Hematopoietic multipotent progenitor cell treated with erythropoietin and hydrocortisone succinate and interleukin-3 and kit ligand, for 17 days (in vitro differentiated cells): ENCODE results near the gene KANK2.
A peak's percentile ranks its signal among the peaks of the same experiment; 100 is the strongest.

Experiments
- DNase-seq: peaks from one replicate; pipeline ENCODE4 v3.0.0-alpha.2; 2015; ENCODE audit warnings: low spot score

Gene KANK2

DNA sequence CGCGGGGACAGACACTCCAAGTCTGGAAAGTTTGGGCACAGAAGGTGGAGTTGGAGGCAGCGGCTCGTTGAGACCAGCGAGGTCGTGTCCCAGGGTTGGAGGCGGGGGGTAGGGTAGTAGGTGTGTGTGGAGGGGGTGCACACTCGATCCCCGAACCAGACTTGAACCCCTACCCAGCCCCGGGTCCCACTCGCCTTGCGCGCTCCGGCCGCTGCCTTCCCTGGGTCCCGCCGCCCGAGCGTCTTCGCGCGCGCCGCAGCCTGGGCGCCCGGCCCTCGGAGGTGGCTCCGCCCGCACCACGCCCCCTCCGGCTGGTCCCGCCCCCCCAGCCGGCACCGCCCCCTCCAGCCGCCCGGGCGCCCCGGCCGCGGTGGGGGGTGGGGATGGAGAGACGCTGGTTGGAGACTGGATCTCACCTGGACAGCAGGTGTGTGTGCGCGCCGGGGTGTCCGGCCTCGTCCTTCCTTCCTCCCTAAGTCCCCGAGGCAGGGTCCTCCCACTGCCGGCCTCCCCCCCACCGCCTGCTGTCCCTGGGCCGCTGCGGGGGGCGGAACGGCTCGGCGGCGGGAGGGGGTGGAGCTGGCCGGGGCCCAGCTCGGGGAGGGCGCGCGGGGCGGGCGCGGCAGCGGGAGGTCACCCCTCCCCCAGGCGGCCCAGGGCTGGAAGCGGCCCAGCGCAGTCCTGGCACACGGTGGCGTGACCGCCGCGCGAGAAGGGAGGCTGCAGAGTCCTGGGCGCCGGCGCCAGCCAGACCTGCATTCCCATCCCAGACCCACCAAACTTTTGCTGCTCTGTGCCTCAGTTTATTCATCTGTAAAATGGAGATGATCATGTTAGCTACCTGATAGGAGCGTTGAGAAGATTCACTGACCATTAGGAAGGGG, at the start of gene KANK2:
Gene KANK2, minus strand, starts transcription at position 255 of the 884 bp plus-strand sequence. CDS start 3,034 bp downstream, outside the sequence.
- DNase-seq, result peak; percentile 90

DNA sequence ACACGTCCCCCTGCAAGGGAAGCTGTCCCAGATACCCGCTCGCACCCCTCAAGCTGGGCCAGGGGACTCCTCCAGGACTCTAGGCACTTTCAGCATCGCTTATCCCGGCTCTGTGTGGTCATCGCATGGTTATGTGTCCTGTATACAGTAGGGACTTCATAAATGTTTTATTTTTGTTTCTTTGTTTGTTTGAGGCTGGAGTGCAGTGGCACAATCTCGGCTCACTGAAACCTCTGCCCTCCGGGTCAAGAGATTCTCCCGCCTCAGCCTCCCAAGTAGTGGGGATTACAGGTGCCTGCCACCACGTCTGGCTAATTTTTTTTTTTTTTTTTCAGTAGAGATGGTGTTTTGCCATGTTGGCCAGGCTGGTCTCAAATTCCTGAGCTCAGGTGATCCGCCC, 49.6 kb upstream of the KANK2 start:
- DNase-seq, result no peak

DNA sequence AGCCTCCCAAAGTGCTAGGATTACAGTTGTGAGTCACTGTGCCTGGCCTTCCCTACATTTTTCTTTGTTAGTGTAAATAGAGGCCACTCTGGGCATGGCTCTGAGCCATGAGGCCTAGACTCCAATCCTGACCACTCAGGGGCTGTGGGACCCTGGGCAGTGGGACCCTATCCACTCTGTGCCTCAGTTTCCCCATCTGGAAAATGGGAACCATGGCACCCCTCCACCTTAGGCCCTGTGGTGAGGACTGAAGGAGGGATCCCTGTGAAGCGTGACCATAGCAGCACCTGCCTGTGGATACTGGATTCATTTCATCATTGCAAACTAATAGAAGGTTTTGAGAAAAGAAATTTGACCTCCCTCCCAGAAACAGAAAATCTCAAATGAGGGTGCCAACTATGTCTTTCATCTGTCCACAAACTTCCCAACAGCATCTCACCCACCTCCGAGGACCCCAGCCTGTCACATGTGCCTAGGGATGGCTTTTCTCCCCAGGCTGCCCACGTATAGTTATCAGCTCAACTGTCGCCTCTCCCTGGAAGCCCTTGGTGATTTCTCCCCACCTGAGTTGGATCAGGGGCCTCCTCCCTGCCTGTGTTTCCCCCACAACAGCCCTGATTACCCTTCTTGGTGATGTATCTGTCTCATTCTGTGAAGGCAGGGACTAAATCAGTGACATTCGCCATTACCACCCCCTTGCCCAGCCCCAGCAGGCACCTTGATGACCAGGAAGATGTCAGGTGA, 47.7 kb upstream of the KANK2 start:
- DNase-seq, result no peak

DNA sequence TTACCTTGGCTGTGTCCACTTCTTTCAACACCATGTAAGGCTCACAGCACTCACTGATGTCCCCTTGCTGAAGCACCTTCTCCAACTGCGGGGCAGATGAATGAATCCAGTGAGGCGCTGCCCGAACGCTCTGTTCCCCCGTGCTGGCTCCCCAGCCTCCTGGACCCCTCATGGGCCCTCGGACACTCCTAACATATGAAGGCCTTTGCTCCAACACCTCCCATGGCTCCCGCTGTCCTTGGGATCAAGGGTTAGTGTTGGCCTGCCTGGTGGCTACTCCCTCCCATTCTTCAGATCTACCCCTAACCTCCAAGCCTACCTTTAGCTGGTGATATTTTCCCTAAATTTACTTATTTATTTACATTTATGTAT, 46.4 kb upstream of the KANK2 start:
- DNase-seq, result no peak

DNA sequence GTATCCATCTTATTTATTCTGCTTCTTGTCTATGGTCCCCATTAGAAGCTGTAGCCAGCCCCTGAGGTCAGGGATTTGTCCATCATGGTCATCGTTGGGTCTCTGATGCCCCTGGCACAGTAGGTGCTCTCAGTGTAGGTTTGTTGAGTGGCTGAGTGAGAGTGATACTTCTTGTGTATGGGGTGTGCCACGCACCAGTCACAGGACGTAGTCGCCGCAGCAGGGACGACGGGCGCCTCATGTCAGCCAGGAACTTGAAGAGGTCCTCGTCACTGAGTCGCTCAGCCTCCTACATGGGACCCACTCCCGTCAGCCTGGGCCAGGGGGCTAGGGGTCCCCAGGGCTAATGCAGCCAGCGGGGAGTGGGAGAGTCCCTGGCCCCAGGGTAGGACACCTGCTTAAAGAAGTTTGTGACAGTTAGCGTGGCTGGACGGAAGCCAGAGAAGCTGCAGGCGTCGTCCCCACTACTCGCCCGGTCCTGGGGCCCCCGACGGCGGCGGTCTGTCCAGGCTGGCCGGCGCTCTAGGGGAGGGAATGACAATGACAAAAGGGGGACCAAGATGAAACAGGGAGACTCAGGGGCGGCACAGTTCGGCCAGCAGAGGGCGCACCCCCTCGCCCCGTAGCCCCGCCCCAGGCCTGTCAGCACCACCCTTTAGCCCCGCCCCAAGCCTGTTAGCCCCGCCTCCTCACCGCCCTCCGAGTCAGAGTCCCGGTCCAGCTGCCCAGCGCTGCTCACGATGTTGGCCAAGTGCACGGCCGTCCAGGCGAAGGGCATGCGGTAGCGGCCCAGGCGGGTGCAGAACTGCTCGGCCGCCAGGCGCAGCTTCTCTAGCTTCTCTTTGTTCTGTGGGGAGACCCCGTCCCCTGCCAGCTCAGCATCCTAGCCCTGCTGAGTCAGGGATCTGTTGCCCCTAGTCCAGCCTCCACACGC, 45.8 kb upstream of the KANK2 start:
- DNase-seq, result peak; percentile 86

DNA sequence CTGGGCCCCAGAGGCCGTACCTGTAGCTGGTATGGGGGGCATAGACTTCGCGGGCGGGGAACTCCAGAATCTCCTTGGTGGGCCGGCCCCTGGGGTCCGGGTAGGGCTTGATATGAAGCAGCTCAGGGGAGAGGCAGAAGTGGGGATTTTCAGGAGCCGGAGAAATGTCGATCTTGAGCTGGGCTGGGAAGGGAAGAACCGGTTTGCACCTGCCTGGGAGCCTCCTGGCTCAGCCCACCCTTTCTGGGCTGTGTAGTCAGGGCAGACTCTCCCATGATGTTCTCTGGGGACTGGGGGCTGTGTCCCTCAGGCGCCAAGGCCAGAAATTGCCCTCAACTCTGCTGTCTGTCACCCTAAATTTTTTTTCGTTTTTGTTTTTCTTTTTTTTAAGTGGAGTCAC, 44.7 kb upstream of the KANK2 start:
- no peak for DNase-seq

DNA sequence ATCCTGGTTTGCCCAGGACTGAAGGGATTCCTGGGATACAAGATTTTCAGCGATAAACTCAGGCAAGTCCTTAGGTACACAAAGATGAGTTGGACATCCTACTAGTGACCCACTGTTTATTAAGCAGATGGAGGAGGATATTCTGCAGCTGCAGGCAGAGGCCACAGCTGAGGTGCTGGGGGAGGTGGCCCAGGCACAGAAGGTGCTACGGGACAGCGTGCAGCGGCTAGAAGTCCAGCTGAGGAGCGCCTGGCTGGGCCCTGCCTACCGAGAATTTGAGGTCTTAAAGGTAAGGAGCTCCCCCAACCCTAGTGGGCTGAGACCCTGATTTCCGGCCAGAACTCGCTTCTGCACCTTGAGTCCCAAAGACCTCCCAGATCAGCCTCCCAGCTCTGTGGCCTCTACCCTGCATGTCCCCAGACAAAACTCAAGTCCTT, 42.7 kb upstream of the KANK2 start:
- DNase-seq, result no peak

DNA sequence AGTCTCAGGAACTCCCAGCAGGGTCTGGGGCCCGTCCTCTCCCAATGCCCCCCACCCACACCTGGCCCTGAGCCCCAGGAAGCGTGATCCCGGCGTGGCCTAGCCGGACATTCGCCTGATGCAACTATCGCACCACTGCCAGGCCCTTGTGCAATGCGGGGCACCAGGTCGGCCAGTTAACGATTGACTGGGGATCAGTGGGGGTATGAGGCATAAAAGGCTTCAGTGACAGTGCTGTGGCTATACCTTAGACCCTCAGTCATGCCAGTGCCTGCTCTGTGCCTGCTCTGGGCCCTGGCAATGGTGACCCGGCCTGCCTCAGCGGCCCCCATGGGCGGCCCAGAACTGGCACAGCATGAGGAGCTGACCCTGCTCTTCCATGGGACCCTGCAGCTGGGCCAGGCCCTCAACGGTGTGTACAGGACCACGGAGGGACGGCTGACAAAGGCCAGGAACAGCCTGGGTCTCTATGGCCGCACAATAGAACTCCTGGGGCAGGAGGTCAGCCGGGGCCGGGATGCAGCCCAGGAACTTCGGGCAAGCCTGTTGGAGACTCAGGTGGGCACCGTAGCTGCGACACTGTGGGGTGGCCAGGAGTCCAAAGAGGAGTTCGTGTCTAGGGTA, 42.1 kb upstream of the KANK2 start, which contains the start of gene ANGPTL8:
Gene ANGPTL8, plus strand, starts transcription at position 243 of the 624 bp plus-strand sequence. Its CDS starts 19 bp downstream, at position 262.
- no peak for DNase-seq

DNA sequence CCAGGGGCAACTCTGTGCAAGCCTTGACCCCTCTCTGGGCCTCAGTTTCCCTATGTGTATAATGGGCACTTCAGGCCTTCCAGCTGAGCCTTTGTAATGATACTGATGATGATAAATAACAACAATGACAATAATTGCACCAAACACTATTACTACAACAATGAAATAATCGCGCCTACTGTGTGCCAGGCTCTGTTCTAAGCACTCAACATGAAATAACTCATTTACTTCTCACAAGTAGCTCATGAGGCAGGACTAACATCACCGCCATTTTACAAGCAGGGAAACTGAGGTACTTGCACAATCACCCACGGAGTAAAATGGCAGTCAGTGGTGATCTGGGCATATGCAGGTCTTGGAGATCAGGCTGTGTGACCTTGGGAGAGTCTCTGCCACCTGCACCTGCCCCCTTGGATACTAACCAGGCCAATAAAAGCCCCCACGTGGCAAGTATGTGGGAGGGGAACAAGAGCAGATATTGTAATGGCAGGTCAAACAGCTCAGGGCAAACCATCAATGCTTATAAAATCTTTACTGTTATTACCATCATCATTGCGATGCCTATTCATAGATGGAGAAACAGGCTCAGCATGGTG, 41.5 kb upstream of the KANK2 start:
- DNase-seq, result no peak

DNA sequence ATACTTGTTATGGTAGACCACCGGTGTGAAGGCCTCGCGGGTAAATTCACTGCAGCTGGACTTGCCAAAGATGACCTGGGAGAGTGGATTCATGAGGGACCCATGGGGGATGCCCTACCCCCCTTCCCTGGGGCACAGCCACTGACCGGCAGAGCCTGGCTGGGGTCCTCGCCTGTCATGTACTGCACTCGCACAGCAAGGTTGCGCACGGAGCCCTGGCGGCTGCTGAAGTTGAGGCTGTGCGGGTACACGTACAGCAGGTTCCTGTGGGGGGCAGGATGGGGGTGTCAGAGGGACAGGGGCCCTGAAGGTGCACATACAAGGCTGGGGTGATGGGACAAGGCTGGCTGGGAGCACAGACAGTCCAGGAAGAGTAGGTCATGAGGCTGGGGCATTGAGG, 40.7 kb upstream of the KANK2 start:
- DNase-seq, result no peak

DNA sequence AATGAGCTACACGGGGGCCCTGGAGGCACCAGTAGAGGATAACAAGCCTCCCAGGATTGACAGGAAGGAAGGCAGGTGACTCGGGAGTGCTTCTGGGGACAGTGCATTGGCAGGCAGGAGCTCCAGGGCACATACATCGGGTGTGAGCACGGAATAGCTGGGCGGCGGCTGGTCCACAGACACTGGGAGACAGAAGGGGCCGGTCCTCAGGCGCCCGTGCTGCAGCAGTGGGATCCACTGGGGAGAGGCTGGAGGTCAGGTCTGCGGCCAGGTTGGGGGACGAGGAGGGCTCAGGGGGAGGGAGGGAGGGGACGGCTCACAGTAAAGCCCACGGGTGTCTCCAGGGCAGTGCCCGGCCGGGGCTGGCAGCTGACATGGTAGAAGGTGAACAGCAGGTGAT, 40.0 kb upstream of the KANK2 start:
- no peak for DNase-seq

DNA sequence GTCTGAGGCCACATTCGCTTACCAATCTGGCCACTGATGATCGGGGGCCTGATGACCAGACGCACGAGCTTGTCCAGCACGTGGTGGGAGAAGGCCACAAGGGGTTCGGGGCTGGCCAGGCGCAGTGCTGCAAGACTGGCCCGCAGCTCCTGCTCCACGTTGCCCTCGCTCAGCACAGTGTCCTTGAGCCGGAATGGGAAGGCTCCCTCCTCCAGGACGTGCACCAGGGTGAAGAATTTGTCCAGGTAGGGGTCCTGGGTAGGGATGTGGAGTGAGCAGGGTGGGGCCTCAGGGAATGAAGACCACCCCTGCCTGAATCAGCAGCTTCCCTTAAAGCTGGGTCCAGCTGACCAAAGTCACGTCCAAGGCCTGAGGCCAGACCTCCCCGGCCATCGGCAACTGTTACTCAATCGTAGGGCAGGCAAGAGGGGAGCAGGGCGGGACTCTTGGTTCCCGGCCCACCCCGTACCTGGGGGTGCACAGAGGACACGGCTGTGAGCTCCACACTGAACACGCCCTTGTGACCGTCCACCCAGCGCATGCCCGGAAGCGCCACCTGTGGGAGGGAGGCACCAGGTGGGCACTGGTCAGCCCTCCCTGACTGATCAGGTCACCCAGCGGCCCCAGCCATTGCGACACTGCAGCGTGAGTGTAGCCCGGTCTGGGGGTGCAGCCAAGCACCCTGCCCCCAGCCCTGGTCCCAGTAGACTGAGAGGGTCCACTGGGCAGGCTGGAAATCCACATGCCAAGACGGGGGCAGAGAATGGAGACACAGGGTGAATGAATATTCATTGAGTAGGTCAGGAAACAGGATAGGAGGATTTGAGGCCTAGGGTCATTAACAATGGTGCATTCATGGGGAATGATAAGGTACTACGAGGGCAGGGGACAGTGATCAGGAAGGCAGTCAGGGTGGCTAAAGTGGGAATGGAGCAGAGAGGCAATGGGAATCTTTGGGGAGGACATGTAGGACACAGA, 39.3 kb upstream of the KANK2 start:
- DNase-seq, result no peak

DNA sequence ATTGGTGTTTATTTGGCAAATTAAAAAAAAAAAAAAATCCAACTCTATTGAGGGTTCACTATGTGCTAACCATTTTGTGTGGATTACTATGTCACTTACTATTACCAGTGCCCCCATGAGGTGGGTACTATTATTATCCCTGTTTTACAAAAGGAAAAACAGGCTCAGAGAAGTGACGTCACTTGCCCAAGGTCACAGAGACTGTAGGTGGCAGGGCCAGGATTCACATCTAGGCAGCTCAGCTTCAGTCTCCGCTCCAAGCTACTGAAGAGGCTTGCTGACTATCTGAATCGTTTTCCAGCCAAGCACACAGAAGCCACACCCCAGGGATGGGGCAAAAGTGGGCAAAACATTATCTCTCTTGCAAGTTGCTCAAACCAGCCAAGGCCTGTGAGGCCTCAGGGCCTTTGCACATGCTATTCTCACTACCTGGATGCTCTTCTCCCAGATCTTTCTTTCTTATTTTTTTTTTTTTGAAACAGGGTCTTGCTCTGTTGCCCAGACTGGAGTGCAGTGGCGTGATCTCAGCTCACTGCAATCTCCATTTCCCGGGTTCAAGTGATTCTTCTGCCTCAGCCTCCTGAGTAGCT, 37.2 kb upstream of the KANK2 start:
- DNase-seq, result no peak

DNA sequence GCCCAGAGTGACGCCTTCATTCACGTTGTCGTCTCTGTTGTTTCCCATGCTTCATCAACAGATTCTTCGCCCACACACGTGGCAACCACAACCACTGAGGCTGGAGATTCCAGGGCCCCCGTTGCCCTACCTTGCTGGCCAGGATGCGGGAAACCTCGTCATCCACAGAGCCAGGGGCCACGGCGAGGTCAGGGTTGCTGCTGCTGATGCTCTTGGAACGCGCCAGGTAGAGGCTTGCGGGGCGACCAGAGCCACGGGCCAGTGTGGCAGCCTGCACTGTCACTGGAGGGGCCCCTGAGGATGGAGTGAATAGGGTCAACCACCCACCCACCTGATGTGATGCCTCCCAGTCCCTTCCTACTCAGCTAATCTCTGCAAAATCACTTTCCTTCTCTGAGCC, 35.7 kb upstream of the KANK2 start:
- DNase-seq, result no peak

DNA sequence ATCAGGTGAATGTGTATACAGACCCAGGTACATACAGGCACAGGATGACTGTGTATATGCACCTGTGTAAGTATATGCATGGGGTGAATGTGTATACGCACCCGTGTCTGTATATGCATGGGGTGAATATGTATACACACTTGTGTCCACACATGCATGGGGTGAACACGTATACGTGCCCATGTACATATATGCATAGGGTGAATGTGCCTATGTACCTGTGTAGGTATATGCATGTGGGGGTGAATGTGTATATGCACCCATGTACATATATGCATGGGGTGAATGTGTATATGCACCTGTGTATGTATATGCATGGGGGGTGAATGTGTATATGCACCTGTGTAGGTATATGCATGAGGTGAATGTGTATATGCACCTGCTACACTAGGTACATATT, 35.2 kb upstream of the KANK2 start:
- no peak for DNase-seq

DNA sequence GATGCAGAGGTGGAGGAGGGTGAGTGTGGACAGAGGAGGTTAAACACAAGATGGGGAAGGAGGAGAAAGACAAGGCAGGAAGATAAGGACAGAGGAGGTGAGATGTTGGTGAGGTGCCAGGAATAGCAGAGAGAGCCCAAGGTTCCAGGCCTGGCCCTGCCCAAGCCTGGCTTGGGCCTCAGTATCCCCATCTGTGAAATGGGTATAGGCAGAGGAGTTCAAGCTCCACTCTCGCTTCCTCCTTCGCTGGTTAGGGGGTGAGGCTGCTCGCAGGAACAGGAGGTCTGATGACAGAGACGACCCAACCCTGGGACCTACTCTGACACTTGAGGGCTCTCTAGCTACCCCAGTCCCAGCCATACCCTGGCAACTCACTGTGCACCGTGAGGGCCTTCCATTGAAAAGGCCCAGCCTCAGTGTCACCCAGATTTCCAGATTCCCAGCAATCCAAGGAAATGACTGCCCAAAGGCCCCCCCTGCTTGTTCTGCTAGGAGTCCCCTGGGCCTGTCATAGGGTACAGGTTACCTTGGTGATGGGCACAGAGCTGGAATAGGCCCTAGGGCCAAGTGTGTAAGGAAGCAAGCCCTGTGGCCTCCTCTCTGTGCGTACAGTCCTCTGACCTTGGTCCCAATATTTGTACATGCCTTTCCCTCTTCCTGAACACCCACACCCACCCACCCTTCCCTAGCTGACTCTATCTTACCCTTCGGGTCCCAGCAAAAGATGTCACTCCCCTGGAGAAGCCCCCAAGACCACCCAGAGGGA, 33.5 kb upstream of the KANK2 start:
- DNase-seq, result no peak

DNA sequence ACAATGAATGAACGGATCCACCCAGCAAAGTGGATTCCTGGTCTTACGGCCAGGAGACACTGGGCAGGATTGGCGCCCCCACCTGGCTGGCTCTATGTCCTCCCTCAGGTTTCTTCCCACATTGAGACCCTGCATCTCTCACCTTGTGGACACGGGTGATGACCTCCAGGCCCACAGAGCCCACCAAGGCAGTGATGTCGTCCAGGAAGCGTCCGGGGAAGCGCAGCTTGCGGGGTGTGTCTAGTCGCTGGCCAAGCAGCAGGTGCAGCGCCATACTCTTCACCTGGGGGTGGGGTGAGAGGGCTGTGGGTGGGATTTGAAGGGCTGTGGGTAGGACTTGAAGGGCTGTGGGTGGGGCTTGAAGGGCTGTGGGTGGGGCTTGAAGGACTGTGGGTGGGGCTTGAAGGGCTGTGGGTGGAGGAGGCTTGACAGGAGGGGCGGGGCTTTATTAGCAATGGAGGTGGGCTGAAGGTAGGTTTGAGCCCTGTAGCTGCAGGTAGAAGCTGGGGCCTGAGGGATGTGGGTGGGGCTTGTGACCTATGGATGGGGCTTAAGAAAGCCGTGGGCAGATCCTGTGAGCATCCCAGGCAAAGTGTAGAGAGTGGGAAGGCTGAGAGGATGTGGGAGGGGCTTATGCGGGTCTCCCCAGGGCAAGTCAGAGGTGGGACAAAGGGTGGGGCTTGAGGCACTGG, 30.0 kb upstream of the KANK2 start:
- peak; percentile 17 for DNase-seq

DNA sequence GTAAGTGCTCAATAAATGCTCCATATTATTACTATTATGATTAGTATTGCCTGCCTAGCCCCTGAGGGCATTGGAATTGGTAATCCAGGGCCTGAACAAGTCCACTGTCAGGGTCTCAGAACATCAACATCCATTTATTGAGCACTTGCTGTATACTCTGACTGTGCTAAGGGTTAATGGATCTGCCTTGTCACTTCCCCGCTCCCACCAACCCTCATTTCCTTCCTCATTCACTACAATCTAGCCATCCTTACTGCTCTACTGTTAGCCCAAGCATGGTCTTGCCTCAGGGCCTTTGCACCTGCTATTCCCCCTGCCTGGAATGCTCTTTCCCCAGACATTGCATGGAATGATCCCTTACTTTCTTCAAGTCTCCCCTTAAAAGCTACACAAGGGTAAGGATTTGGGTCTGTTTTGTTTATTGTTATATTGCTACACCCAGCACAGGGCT, 29.4 kb upstream of the KANK2 start:
- DNase-seq, result no peak
